ENCODE measurements around the gene ITPR3.

Gene ITPR3

DNA sequence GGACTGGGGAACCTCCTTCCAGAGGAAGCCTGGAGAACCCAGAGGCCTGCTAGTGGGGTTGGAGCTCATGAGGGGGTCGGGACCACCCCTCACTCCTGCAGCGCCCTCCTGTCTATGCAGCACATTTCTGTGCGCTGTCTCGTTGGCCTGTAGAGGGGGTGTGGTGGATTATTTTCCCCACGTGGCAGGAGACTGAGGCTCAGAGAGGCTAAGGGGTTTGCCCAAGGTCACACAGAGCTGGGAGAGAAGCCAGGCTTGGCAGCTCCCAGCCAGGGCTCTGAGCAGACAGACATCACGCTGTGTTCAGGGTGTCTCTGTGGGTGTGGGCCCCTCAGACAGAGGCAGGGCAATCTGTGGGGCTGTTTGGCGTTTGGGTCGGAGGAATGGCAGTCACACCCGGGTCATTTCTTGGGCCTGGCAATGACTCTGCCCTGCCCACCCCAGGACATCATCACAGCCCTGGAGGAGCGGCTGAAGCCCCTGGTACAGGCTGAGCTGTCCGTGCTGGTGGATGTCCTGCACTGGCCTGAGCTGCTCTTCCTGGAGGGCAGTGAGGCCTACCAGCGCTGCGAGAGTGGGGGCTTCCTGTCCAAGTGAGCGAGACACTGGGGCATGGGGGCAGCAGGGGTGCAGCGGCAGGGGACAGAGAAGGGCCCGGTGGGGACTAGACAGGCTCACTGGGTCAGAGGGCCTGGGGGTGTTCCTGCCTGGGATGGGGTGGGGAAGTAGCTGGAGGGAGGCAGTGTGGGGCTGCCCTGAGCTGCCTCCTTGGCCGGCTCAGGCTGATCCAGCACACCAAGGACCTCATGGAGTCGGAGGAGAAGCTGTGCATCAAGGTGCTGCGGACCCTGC, 62.7 kb downstream of the ITPR3 start:
- no peak for DNase-seq (ENCODE audit: low read depth in 3 of 3, low spot score in 1 of 3)

DNA sequence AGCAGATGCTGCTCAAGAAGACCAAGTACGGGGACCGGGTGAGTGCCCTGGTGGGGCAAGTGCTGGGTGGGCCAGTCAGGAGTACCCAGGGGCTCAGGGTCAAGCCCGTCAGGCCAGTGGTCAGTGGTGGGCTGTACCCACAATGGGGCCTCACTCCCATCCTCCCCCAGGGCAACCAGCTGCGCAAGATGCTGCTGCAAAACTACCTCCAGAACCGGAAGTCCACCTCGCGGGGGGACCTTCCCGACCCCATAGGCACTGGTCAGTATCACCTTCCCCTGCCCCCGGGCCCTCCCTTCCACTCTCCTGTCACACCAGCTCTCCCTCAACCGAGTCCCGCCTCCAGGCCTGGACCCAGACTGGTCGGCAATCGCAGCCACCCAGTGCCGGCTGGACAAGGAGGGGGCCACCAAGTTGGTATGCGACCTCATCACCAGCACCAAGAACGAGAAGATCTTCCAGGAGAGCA, 63.3 kb downstream of the ITPR3 start:
- DNase-seq (ENCODE audit: low read depth in 3 of 3, low spot score in 1 of 3) = no peak

GRCh38 chr6:33684983-33685382, 63.9 kb downstream of the ITPR3 start:
- DNase-seq (ENCODE audit: low read depth in 3 of 3, low spot score in 1 of 3) = no peak

- no peak for DNase-seq (ENCODE audit: low read depth in 3 of 3, low spot score in 1 of 3)
These were observed 64.5 kb downstream of the ITPR3 start for GRCh38 chr6:33685411-33686224.

DNA sequence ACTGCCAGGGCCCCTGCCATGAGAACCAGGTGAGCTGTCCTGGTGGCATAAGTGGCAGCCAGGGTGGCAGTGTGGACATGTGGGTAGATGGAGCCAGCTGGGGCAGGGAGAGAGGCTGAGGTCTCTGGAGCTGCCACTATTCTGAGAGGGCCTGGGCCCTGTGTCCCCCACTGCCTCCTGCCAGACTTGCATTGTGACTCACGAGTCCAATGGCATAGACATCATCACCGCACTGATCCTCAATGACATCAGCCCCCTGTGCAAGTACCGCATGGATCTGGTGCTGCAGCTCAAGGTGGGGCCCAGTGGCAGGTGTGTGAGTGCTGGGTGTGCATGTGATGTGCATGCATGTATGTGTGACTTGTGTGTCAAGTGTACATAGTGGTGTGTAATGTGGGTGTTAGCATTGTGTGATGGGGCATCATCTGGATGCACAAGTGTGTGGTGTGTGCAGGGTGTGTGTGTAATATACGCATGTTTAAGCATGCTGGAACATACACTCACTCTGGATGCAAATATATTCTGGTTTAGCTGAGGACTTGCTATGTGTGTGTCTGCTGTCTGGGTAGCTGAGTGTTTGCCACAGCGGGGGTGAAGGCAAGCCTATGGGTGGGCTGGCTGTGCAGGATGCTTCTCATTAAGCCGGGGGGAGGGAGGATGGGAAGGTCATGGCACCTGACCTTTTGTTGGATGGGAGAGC, 65.3 kb downstream of the ITPR3 start:
- DNase-seq (ENCODE audit: low read depth in 3 of 3, low spot score in 1 of 3) = no peak

- DNase-seq (ENCODE audit: low read depth in 3 of 3, low spot score in 1 of 3) = no peak
These were observed 66.2 kb downstream of the ITPR3 start for GRCh38 chr6:33686981-33687975.

DNA sequence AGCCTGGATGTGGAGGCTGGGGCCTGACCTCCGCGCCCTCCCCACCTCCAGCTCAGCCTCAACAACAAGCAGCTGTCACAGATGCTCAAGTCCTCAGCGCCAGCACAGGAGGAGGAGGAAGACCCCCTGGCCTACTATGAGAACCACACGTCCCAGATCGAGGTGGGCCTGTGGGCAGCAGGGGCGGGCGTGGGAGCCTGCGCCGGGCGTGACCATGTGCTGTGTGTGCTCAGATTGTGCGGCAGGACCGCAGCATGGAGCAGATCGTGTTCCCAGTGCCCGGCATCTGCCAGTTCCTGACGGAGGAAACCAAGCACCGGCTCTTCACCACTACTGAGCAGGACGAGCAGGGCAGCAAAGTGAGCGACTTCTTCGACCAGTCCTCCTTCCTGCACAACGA, 66.9 kb downstream of the ITPR3 start:
- DNase-seq (ENCODE audit: low read depth in 3 of 3, low spot score in 1 of 3) = no peak

- no peak for DNase-seq (ENCODE audit: low read depth in 3 of 3, low spot score in 1 of 3)
These were observed 67.5 kb downstream of the ITPR3 start for GRCh38 chr6:33688451-33689147.

DNA sequence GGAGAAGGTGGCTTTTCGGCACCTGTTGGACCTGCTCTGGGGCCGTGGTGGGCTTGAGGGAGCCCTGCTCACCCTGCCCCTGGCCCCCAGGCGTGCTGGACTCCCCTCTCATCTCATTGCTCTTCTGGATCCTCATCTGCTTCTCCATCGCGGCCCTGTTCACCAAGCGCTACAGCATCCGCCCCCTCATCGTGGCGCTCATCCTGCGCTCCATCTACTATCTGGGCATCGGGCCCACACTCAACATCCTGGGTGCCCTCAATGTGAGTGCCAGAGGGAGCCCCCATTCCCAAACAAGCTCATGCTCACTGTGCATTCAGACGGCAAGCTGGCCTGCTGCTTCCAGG, 68.0 kb downstream of the ITPR3 start:
- no peak for DNase-seq (ENCODE audit: low read depth in 3 of 3, low spot score in 1 of 3)

DNA sequence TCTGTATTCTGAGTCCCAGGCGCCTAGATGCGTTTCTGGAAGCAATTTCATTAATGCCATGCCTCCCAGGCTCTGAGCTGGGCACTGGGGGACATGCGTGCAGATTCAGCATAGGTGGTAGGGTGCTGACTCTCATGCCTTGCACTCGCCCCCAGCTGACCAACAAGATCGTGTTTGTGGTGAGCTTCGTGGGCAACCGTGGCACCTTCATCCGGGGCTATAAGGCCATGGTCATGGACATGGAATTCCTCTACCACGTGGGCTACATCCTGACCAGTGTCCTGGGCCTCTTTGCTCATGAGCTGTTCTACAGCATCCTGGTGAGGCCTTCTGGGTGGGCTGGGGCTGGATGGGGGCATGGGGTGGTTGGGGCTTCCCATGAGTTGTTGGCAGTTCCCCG, 68.8 kb downstream of the ITPR3 start:
- no peak for DNase-seq (ENCODE audit: low read depth in 3 of 3, low spot score in 1 of 3)

DNA sequence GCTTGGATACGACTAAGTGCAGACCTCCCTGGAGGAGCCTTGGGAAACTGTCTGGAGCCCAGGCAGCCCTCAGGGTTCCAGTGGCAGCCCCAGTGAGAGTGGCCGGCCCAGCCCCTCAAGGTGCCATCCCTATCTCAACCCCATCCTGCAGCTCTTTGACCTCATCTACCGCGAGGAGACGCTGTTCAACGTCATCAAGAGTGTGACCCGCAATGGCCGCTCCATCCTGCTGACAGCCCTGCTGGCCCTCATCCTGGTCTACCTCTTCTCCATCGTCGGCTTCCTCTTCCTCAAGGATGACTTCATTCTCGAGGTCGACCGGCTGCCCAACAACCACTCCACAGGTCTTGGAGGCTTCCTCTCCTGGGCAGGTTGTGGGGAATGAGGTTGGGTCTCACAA, 69.6 kb downstream of the ITPR3 start:
- no peak for DNase-seq (ENCODE audit: low read depth in 3 of 3, low spot score in 1 of 3)

DNA sequence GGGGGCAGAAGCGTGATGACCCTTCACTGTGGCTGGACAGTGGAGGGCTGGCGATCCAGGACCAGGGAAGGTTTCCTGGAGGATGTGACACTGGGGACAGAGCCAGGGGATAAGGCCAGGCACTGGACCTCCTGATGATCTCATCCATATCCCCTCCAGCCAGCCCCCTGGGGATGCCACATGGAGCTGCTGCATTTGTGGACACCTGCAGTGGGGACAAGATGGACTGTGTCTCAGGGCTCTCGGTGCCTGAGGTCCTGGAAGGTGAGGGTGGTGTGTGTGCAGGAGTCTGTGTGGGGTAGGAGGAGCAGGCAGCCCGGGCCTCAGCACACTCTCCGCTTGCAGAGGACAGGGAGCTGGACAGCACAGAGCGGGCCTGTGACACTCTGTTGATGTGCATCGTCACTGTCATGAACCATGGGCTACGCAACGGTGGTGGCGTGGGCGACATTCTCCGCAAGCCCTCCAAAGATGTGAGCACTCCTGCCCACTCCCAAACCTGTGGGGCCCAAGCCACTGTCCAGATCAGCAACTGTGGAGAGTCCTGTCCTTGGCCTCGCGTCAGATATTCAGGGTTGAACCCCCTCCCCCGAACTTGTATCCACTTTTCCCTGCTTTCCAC, 70.4 kb downstream of the ITPR3 start:
- DNase-seq (ENCODE audit: low read depth in 3 of 3, low spot score in 1 of 3) = no peak

DNA sequence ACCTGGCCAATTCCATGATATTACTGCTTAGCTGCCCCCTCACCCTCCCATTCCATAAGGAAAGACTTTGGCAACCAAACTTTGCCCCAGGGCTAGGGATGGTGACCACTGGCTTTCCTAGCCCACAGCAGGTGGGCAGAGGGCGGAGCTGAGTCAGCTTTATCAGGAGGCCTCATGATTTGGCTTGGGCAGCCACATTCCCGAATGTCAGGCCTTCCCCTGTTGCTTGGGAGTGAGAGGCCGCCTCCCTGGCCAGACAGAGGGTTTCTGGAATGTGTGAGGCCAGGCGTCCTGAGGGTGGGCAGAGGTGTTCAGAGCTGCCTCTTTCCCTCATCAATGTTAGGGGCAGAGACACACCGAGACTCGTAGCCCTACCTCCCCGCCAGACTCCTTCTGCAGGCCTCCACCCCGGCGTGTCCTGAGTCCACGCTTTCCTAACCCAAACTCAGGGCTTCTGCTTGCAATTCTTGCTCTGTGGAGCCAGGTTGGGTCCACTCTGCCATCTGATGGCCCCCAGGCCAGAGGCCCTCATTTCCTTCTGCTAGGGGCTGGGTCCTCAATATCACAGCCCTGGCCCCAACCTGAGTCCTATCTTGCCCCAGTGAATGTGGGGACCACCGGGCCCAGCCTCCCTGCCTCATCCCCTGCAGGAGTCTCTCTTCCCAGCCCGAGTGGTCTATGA, 71.1 kb downstream of the ITPR3 start:
- DNase-seq (ENCODE audit: low read depth in 3 of 3, low spot score in 1 of 3) = no peak

DNA sequence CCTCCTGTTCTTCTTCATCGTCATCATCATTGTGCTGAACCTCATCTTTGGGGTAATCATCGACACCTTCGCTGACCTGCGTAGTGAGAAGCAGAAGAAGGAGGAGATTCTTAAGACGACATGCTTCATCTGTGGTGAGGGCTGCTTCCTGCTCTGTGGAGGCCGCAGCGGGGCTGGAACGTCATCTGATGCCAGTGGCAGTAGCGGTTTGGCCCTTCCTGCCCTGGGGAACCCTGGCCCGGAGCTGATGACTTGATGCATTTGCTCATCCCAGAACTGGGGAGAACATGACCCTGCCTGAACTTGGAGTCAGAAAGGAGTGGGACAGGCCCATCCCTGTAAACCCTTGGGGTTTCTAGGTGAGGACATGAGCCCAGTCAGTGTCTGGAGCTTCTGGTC, 71.6 kb downstream of the ITPR3 start:
- peak in 2 of 3 donors; percentile 19 to 29 for DNase-seq (ENCODE audit: low read depth in 3 of 3, low spot score in 1 of 3)

DNA sequence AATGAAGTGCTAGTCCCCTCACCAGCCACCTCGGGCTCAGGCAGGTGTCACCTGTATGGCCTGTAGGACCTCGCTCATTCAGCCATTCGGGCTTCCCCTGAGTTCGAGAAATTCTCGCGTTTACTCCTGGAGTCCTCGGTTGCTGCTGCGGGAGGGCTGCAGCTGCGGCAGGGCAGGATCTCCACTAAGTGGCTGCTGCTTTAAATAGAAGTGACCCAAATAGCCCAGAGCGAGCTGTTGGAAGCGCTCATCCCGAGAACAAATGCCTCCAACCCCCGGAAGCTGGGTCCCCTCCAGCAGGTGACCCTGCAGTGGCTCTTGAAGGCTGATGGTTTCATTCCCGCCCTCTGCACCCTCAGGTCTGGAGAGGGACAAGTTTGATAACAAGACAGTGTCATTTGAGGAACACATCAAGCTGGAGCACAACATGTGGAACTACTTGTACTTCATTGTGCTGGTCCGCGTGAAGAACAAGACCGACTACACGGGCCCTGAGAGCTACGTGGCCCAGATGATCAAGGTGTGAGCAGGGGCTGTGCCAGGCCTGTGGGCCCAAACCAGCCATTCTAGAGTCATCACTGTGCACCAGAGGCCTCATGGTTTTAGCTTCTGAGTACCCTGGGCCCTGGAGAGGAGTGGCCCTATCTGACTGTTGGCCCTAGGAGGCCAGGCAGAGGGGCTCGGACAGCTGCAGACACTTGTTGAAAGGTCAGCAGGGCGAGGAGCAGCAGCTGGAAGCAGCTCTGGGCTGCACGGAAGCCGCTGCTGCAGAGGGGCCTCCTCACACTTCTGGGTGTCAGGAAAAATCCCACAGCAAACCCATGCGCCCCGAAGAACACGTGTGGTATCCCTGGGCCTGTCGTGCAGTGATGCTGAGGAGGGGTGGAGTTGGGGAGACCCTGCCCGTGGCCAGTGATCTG, 72.3 kb downstream of the ITPR3 start:
- no peak for DNase-seq (ENCODE audit: low read depth in 3 of 3, low spot score in 1 of 3)

DNA sequence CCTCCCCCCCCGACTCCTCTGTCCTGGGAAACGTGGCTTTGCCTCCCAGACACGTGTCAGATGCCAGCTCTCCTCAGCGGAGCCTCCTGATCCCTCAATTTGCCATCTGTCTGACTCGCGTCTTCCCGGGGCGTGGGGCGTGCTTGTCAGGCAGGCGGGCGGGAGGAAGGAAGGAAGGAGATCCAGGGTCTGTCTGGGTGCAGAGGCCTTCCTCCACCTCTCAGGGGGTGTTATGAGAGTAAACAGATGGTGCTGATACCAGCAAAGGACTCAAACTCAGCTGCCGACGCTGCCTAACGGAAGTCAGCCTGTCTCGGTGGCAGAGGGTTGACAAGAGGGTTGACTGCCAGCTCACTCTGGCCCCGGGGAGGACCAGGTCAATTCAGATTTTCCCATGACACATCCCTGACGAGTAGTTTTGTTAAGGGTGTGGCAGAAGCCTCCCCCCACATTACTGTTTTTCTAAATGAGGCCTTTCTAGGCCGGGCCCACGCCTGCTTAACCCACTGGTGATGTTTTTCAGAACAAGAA, 73.3 kb downstream of the ITPR3 start:
- DNase-seq (ENCODE audit: low read depth in 3 of 3, low spot score in 1 of 3) = peak; percentile 48 to 55 (median 53)

DNA sequence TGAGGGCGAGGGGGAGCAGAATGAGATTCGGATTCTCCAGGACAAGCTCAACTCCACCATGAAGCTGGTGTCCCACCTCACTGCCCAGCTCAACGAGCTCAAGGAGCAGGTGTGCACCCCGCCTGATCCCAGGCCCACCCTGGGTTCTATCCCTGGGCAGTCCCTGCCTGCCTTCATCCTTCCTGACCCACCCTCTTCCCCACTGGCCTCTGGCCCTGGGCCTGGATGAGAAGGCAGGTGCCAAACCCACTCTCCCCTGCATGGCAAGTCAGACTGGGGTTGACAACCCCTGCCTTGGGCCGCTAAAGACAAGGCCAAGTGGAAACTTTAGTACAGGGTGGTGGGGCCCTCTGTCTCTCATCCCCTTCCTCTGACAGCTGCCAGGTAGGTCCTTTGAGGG, 73.9 kb downstream of the ITPR3 start:
- no peak for DNase-seq (ENCODE audit: low read depth in 3 of 3, low spot score in 1 of 3)

DNA sequence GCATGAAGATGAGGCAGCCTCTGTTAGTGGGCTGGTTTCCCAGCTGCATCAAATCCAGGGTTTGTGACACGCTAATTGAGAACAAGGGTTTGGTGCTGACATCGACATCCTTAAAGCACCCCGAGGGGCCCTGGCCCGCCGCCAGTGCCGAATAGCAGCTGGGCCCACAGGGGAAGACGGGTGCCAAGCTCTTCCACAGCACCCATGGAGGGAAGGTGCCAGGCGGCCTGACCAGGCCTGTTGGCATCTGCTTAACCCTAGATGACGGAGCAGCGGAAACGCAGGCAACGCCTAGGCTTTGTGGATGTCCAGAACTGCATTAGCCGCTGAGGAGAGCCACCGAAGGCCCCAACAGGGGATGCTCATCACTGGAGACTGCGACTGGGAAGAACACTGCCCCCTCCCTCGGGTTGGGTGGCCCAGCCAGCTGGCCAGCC, 74.3 kb downstream of the ITPR3 start:
- no peak for DNase-seq (ENCODE audit: low read depth in 3 of 3, low spot score in 1 of 3)
